Lower lobe of right lung (tissue), 2 donors: ENCODE results near the gene LCE1A. TPM values are rescaled to one million over a fixed set of nuclear protein-coding genes. Genes with fewer than 3 reads are reported as not detected.

ENCODE experiments used
- ATAC-seq, 2 donors: fragments of 200-7000 bp; cut with Tn5 transposase; one replicate each; pipeline ENCODE4 v1.9.1; 2020 to 2022; ENCODE audit warnings: mild to moderate bottlenecking in 2 of 2, moderate library complexity in 2 of 2
- DNase-seq: peaks from one replicate; pipeline ENCODE4 v3.0.0-alpha.2; 2020
- H3K27ac ChIP-seq: fragments of 200-600 bp; one replicate; pipeline ENCODE4 v1.8.0; 2022
- H3K27me3 ChIP-seq: fragments of 200-600 bp; one replicate; pipeline ENCODE4 v1.8.0; 2022; ENCODE audit warnings: low read depth
- H3K36me3 ChIP-seq: fragments of 200-600 bp; one replicate; pipeline ENCODE4 v1.8.0; 2022; ENCODE audit warnings: mild to moderate bottlenecking
- H3K4me1 ChIP-seq: fragments of 200-600 bp; one replicate; pipeline ENCODE4 v1.8.0; 2022
- H3K4me3 ChIP-seq: fragments of 200-600 bp; one replicate; pipeline ENCODE4 v1.8.0; 2022; ENCODE audit warnings: mild to moderate bottlenecking
- H3K9me3 ChIP-seq: fragments of 200-600 bp; one replicate; pipeline ENCODE4 v1.8.0; 2022
- intact Hi-C: fragments of 100-400 bp; cut with DNase I; formaldehyde crosslinking; loops from one replicate; pipeline ENCODE4 v1.11.0; 2022
- total RNA-seq: library from RNA; stranded (reverse); fragmentation: NEBNext Ultra II Directional; extraction: Animal tissue kit (Norgen Biotek cat#: 25700); gene quantifications from one replicate; pipeline ENCODE4 v1.2.1, GENCODE V29; 2021
- TF ChIP-seq, protein P1 (sequence below): fragments of 200-600 bp; IDR thresholded peaks from one replicate; pipeline ENCODE4 v1.8.0; 2022; ENCODE audit warnings: antibody characterized with exemption, mild to moderate bottlenecking
- donor health status: DM: no; HTN: yes; CAD: no; lungs with severe emphysema.

The LCE1A gene
- total RNA-seq, 1 donor from 2014 or later: not detected

DNA sequence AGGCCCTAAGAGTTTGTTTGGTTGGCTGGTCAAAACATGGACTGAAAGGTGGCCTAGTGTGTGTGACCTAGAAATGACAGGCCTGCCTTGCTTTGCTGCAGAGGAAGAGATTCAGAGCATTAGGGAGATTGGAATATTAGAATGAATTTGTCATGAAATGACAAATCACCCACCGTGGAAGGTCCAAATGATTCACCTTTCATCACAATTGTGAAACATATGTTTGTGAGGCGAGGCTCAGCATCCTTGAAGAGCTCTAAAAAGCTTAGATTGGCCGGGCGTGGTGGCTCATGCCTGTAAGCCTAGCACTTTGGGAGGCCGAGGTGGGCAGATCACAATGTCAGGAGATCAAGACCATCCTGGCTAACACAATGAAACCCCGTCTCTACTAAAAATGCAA is 10.0 kb upstream of the LCE1A start:
- DNase-seq: no peak
- Histone ChIP-seq H3K4me3 (no peak overlapping the region), H3K27me3 (no peaks in the 10 kb centered on the region), H3K4me1 (no peaks in the 10 kb centered on the region), H3K9me3 (no peaks in the 10 kb centered on the region), H3K27ac (no peak overlapping the region), H3K36me3 (no peaks in the 10 kb centered on the region)
- ATAC-seq: no peak
- intact Hi-C loops: no loop called here
- TF ChIP-seq, protein P1, sequence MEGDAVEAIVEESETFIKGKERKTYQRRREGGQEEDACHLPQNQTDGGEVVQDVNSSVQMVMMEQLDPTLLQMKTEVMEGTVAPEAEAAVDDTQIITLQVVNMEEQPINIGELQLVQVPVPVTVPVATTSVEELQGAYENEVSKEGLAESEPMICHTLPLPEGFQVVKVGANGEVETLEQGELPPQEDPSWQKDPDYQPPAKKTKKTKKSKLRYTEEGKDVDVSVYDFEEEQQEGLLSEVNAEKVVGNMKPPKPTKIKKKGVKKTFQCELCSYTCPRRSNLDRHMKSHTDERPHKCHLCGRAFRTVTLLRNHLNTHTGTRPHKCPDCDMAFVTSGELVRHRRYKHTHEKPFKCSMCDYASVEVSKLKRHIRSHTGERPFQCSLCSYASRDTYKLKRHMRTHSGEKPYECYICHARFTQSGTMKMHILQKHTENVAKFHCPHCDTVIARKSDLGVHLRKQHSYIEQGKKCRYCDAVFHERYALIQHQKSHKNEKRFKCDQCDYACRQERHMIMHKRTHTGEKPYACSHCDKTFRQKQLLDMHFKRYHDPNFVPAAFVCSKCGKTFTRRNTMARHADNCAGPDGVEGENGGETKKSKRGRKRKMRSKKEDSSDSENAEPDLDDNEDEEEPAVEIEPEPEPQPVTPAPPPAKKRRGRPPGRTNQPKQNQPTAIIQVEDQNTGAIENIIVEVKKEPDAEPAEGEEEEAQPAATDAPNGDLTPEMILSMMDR: no peak

DNA sequence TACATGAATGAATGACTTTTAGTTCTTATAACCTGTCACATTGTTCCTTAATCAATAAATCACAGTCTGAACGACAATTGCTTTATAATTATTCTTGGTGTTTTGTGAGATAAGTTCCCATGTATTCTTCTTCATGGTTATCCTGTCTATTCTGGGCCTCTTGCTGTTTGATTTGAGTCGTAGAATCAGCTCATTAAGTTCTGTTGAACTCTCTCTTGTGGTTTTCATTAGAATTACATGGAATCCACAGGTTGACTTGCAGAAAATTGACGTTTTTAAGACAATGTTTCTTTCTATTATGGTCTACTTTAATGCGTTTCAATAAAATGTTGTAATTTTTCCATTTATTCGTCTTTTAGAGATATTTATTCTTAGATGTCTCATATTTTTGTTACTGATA is 4.0 kb upstream of the LCE1A start:
- H3K4me1 ChIP-seq: no peaks in the 10 kb centered on the region
- no peak for ATAC-seq
- H3K27ac ChIP-seq: no peak overlapping the region
- TF ChIP-seq, protein P1: no peak
- no peaks in the 10 kb centered on the region for H3K9me3 ChIP-seq
- DNase-seq: no peak
- H3K27me3 ChIP-seq: no peaks in the 10 kb centered on the region
- intact Hi-C loops: no loop called here
- H3K36me3 ChIP-seq: no peaks in the 10 kb centered on the region
- no peak overlapping the region for H3K4me3 ChIP-seq

DNA sequence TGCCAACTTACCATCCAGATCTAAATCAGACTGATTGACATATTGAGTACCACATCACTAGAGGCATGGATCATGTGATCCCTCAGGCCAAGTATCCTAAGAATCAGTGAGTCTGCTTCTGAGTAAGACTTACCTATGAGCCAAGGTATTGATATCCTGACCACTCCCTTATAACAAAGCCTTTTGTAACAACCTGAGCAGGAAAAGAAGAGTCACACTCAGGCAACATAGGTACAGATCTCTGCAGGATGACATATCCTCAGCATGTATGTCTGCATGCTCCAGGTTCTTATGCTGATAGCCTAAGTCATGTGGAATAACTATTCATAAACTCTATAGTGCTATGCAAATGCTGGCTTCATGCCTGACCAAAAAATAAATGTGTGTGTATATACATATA is 2.3 kb upstream of the LCE1A start:
- DNase-seq: no peak
- Histone ChIP-seq H3K9me3 (no peaks in the 10 kb centered on the region), H3K27me3 (no peaks in the 10 kb centered on the region), H3K36me3 (no peaks in the 10 kb centered on the region), H3K27ac (no peak overlapping the region), H3K4me1 (no peaks in the 10 kb centered on the region), H3K4me3 (no peak overlapping the region)
- TF ChIP-seq, protein P1: no peak
- no peak for ATAC-seq
- intact Hi-C loops: no loop called here

DNA sequence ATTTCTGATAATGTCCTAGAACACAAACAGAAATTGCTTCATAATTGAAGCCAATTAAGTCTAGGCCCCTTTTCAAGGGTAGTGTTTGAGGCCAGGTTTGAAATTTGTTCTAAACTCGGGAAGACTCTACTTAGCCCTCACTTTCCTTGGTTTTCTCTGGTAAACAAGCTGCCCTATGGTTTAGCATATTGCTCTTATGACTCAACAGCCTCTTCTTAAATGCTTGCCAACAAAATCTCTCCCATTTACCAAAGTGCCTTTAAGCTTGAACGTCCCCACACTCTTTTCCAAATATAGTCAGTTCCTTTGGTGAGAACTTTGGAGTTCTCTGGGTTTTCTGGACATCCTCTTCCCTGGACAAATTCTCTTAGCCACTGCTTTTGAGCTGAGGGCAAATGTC is 9.6 kb downstream of the LCE1A start:
- H3K36me3 ChIP-seq: no peaks in the 10 kb centered on the region
- DNase-seq: no peak
- no peak overlapping the region for H3K4me3 ChIP-seq
- H3K4me1 ChIP-seq: no peaks in the 10 kb centered on the region
- intact Hi-C loops: no loop called here
- no peak overlapping the region for H3K27ac ChIP-seq
- no peak for ATAC-seq
- H3K27me3 ChIP-seq: no peaks in the 10 kb centered on the region
- TF ChIP-seq, protein P1: no peak
- H3K9me3 ChIP-seq: no peaks in the 10 kb centered on the region

DNA sequence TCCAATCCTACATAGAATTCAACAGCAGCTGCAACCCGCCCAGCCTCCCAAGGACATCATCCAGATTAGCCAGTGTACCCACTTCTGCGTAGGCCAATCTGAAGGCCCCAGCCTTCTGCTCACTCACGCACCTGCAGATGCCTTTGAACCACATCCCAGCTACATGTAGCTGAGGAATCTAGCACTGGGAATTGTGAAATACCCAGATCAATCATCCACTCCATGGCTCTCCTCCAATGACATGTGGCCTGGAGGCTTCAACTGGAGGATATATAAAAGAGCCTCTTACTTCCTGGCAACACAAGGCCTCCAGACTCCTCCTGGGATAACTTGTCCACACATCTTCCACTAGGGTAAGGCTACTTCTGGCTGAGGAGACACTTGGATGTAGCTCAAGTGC is 15.3 kb downstream of the LCE1A start, which contains the start of gene LCE6A:
TSS of gene LCE6A (plus strand) at position 301 of the 400 bp plus-strand sequence. CDS start 665 bp downstream, outside the sequence.
- DNase-seq (no peak), ATAC-seq (no peak)
- TF ChIP-seq, protein P1: no peak
- Histone ChIP-seq H3K36me3 (no peaks in the 10 kb centered on the region), H3K27ac (no peak within 1 kb of the TSS), H3K9me3 (no peaks in the 10 kb centered on the region), H3K27me3 (no peaks in the 10 kb centered on the region), H3K4me3 (no peak within 1 kb of the TSS), H3K4me1 (no peaks in the 10 kb centered on the region)
- intact Hi-C loops: no loop called here

DNA sequence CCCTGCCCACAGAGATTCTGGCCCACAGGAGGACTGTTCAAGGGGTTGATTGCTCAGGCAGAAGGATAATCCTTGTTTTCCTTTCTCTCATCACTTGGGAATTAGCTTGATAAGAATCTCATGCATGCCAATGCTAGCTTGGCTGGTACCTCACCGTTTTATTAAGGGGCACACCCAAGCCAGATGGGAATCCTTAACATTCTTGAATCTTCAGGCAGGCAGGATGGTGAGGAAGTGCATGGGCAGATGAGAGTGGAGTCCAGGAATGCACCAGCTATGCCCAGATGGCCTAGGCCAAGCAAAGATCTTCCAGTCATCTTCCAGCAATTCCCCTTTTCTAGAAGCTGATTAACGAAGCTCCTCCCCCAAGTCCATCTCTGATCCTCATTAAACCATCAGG is 28.4 kb downstream of the LCE1A start:
- no peaks in the 10 kb centered on the region for H3K27me3 ChIP-seq
- TF ChIP-seq, protein P1: no peak
- intact Hi-C loops: no loop called here
- no peak overlapping the region for H3K4me3 ChIP-seq
- no peaks in the 10 kb centered on the region for H3K36me3 ChIP-seq
- no peaks in the 10 kb centered on the region for H3K9me3 ChIP-seq
- no peak overlapping the region for H3K27ac ChIP-seq
- ATAC-seq (no peak), DNase-seq (no peak)
- H3K4me1 ChIP-seq: no peaks in the 10 kb centered on the region
